Measurements from ENCODE around the gene PGA5. TPM values are rescaled to one million over a fixed set of nuclear protein-coding genes. Genes with fewer than 3 reads are reported as not detected.

Gene PGA5
- total RNA-seq, 4 donors from 2014 or later = 1.4 to 2.6 TPM; not detected in 2

- DNase-seq = peak; percentile 61 to 69
- Histone ChIP-seq H3K9me3 (no peaks in the 10 kb centered on the region), H3K4me3 (replicated peaks in 1 of 3) (peak overlapping the region; percentile 21 to 63 (median 50)), H3K27me3 (no peaks in the 10 kb centered on the region), H3K4me1 (peaks cover 8 to 25% of the 10 kb centered on the region in 2 donors), H3K36me3 (peaks cover 0 to 13% of the 10 kb centered on the region in 2 donors), H3K27ac (no peak overlapping the region)
- TF ChIP-seq POLR2A (IDR thresholded peaks at IDR 0.05) (no peak), CTCF (IDR thresholded peaks at IDR 0.05) (peak in 1 of 6 experiments; percentile 5)
- WGBS, 2 donors = 4 to 9% methylated on average over 10 to 26 of the region's 60 CpGs
- intact Hi-C loops (cut with DNase I) = no loop called here
Measured at GRCh38 chr11:61293867-61294716, 53.1 kb downstream of the PGA5 start.

GRCh38 chr11:61294717-61295595 lies 54.0 kb downstream of the PGA5 start, which contains the start of gene VWCE:
Gene VWCE, minus strand, starts transcription at chr11:61295316. Its CDS starts 279 bp downstream, at chr11:61295037.
- Histone ChIP-seq H3K27me3 (no peaks in the 10 kb centered on the region), H3K4me1 (peaks cover 8 to 25% of the 10 kb centered on the region in 2 donors), H3K4me3 (replicated peaks in 1 of 3) (peak within 1 kb of the TSS; percentile 21 to 63 (median 50)), H3K9me3 (no peaks in the 10 kb centered on the region), H3K27ac (peak within 1 kb of the TSS in 2 of 3 donors; percentile 23 to 24), H3K36me3 (peaks cover 6 to 21% of the 10 kb centered on the region in 2 donors)
- intact Hi-C loops (cut with DNase I) = no loop called here
- peak; percentile 81 to 84 for DNase-seq
- TF ChIP-seq CTCF (IDR thresholded peaks at IDR 0.05) (peak in 3 of 6 experiments; percentile 32 to 56 (median 51)), POLR2A (IDR thresholded peaks at IDR 0.05) (no peak)
- WGBS, 2 donors = 0 to 2% methylated on average over 10 to 46 of the region's 97 CpGs

- Histone ChIP-seq H3K36me3 (peaks cover 12 to 27% of the 10 kb centered on the region in 2 donors), H3K27ac (peak overlapping the region in 1 of 3 donors; percentile 23), H3K4me3 (replicated peaks in 1 of 3) (peak overlapping the region in 1 of 3 donors; percentile 63), H3K4me1 (peaks cover 8 to 25% of the 10 kb centered on the region in 2 donors), H3K9me3 (no peaks in the 10 kb centered on the region), H3K27me3 (no peaks in the 10 kb centered on the region)
- 49 to 63% methylated on average over 9 to 11 of the region's 12 CpGs for WGBS, 2 donors
- intact Hi-C loops (cut with DNase I) = no loop called here
- peak; percentile 17 to 18 for DNase-seq
- TF ChIP-seq POLR2A (IDR thresholded peaks at IDR 0.05) (no peak), CTCF (IDR thresholded peaks at IDR 0.05) (no peak)
Measured at GRCh38 chr11:61295596-61295926, 54.6 kb downstream of the PGA5 start.

- intact Hi-C loops (cut with DNase I) = no loop called here
- Histone ChIP-seq H3K36me3 (peaks cover 30 to 44% of the 10 kb centered on the region in 2 donors), H3K9me3 (no peaks in the 10 kb centered on the region), H3K27me3 (no peaks in the 10 kb centered on the region), H3K4me1 (peaks cover 8 to 25% of the 10 kb centered on the region in 2 donors), H3K4me3 (replicated peaks in 1 of 3) (no peak overlapping the region), H3K27ac (no peak overlapping the region)
- no peak for DNase-seq
- 50 to 71% methylated on average over 1 of the region's 1 CpG for WGBS, 2 donors
- TF ChIP-seq POLR2A (IDR thresholded peaks at IDR 0.05) (no peak), CTCF (IDR thresholded peaks at IDR 0.05) (no peak)
Measured at GRCh38 chr11:61297341-61297740, 56.4 kb downstream of the PGA5 start.

All from thyroid gland (tissue), 4 donors.